K562 (cell line): ENCODE results near the gene SLC66A3. TPM values are rescaled to one million over a fixed set of nuclear protein-coding genes. Genes with fewer than 3 reads are reported as not detected.

Experiments
- ATAC-seq: fragments of 200-7000 bp; cut with Tn5 transposase; 3 replicates; pipeline ENCODE4 v1.9.1; 2020; ENCODE audit warnings: moderate library complexity
- BruUV-seq: library from RNA; stranded (reverse); fragments of 400-500 nt; replicated peaks from 2 replicates; lab custom pipeline; 2021; lab: Mats Ljungman, UMichigan
- CTCF ChIA-PET: fragments of 300-600 bp; formaldehyde crosslinking; extraction: SDS; loops from one replicate; lab custom pipeline; 2021; ENCODE audit warnings: low intra/inter-chr PET ratio; lab: Yijun Ruan, JAX
- POLR2A ChIA-PET: fragments of 300-600, 350-650 bp; sonication (Branson Sonifier 250); formaldehyde crosslinking; extraction: SDS; loops from one replicate; lab custom pipeline; 2021; ENCODE audit warnings: antibody characterized with exemption, inconsistent platforms; lab: Yijun Ruan, JAX
- DNase-seq, 4 experiments: peaks; one replicate each; pipeline versions ENCODE4 v3.0.0 to v3.0.0-alpha.2; 2011 to 2018; ENCODE audit warnings: low spot score in 3 of 4, mixed read lengths in 3 of 4; ENCODE audit errors: extremely low read depth in 1 of 4
- FAIRE-seq: peaks from 2 replicates; lab custom pipeline; 2011; peaks lifted over from hg19 to GRCh38; lab: Jason Lieb, UNC
- H2AFZ ChIP-seq: 2 replicates; pipeline ENCODE4 v1.6.0; 2011; ENCODE audit warnings: low read depth, low read length, control low read depth, inconsistent platforms
- H3K27ac ChIP-seq: fragments of 200-600 bp; 3 replicates; pipeline ENCODE4 v1.8.0; 2011; ENCODE audit warnings: low read depth, mild to moderate bottlenecking, control low read depth, inconsistent platforms, low read length, moderate library complexity, mixed read lengths; ENCODE audit errors: extremely low read depth
- H3K27me3 ChIP-seq, 2 experiments: fragments of 300-600 bp in 1 of 2; 2 replicates in 1 of 2; 3 replicates in 1 of 2; pipeline versions ENCODE4 v1.6.0 to v1.8.0; 2011; ENCODE audit warnings: inconsistent platforms in 2 of 2, low read length in 2 of 2, mild to moderate bottlenecking in 1 of 2, mixed read lengths in 1 of 2, moderate library complexity in 1 of 2; ENCODE audit not compliant: control insufficient read depth in 2 of 2, insufficient read depth in 2 of 2
- H3K36me3 ChIP-seq: fragments of 300-600 bp; 3 replicates; pipeline ENCODE4 v1.8.0; 2011; ENCODE audit warnings: mild to moderate bottlenecking, low read length, inconsistent platforms; ENCODE audit not compliant: control insufficient read depth, insufficient read depth
- H3K4me1 ChIP-seq, 2 experiments: fragments of 200-600 bp in 1 of 2; replicated peaks in 1 of 2; 2 replicates in 1 of 2; 3 replicates in 1 of 2; pipeline versions ENCODE4 v1.5.1 to v1.8.0; 2011; ENCODE audit warnings: inconsistent platforms in 2 of 2, low read length in 2 of 2, mild to moderate bottlenecking in 1 of 2, mixed read lengths in 1 of 2, moderate library complexity in 1 of 2; ENCODE audit not compliant: control insufficient read depth in 2 of 2, insufficient read depth in 2 of 2
- H3K4me2 ChIP-seq: 2 replicates; pipeline ENCODE4 v1.6.1; 2011; ENCODE audit warnings: low read length, control low read depth, inconsistent platforms, mixed read lengths; ENCODE audit not compliant: insufficient read depth
- H3K4me3 ChIP-seq: fragments of 200-600 bp; sonication (generic), shearing (Covaris generic); 2 replicates; pipeline ENCODE4 v1.5.1; 2016; ENCODE audit warnings: control low read depth, inconsistent platforms
- H3K79me2 ChIP-seq: fragments of 200-600 bp; 3 replicates; pipeline ENCODE4 v1.8.0; 2011; ENCODE audit warnings: low read length, inconsistent platforms; ENCODE audit not compliant: control insufficient read depth, insufficient read depth
- H3K9ac ChIP-seq, 2 experiments: 2 replicates each; pipeline versions ENCODE4 v1.6.0 to v1.6.1; 2011; ENCODE audit warnings: low read depth in 2 of 2, low read length in 2 of 2, control low read depth in 1 of 2, inconsistent platforms in 1 of 2, mild to moderate bottlenecking in 1 of 2, mixed read lengths in 1 of 2; ENCODE audit not compliant: insufficient read depth in 1 of 2
- H3K9me1 ChIP-seq: one replicate; pipeline ENCODE4 v1.6.0; 2011; ENCODE audit warnings: inconsistent platforms, mild to moderate bottlenecking, low read length, moderate library complexity; ENCODE audit not compliant: control insufficient read depth, insufficient read depth
- H3K9me3 ChIP-seq: replicated peaks from 2 replicates; pipeline ENCODE4 v1.5.1; 2011; ENCODE audit warnings: low read depth, low read length, inconsistent platforms; ENCODE audit not compliant: control insufficient read depth, insufficient read depth
- H4K20me1 ChIP-seq: replicated peaks from 2 replicates; pipeline ENCODE4 v1.6.1; 2011; ENCODE audit warnings: low read length, inconsistent platforms, mixed read lengths; ENCODE audit not compliant: control insufficient read depth, insufficient read depth
- ETV6 ChIP-seq, 3 experiments: fragments of 150-350 bp in 1 of 3; sonication (generic) in 1 of 3; formaldehyde crosslinking in 1 of 3; IDR thresholded peaks; 2 replicates each; pipeline versions ENCODE4 v1.6.1 to v1.8.0; 2014 to 2022; ENCODE audit warnings: borderline replicate concordance in 2 of 3, low read depth in 2 of 3, antibody characterized with exemption in 1 of 3, low read length in 1 of 3, mild to moderate bottlenecking in 1 of 3, missing genetic modification reagents in 1 of 3
- NEUROD1 ChIP-seq: fragments of 150-350 bp; IDR thresholded peaks from 2 replicates; pipeline ENCODE4 v1.6.1; 2014; ENCODE audit warnings: borderline replicate concordance, low read length, low read depth; ENCODE audit not compliant: partially characterized antibody
- RBM25 ChIP-seq: fragments of 200-400 bp; formaldehyde crosslinking; IDR thresholded peaks from 2 replicates; pipeline ENCODE4 v1.6.1; 2018; ENCODE audit warnings: low read length, low read depth, moderate library complexity; ENCODE audit not compliant: severe bottlenecking
- TEAD4 ChIP-seq, 2 experiments: sonication (generic) in 1 of 2; formaldehyde crosslinking in 1 of 2; IDR thresholded peaks; 2 replicates each; pipeline versions ENCODE4 v1.6.1 to v1.8.0; 2012 to 2022; ENCODE audit warnings: borderline replicate concordance in 1 of 2, inconsistent platforms in 1 of 2, low read length in 1 of 2, mild to moderate bottlenecking in 1 of 2, missing genetic modification reagents in 1 of 2
- WGBS: fragments of 100-300 bp; shearing (Covaris generic); methylation state at CpG from one replicate; pipeline ENCODE4 v1.1.6; 2016; ENCODE audit warnings: low coverage, mixed read lengths; ENCODE audit not compliant: insufficient coverage; ENCODE audit errors: missing lambda C conversion rate; 5-methylcytosine and 5-hydroxymethylcytosine counted together
- in situ Hi-C: fragments of 300-500 bp; cut with MboI; formaldehyde crosslinking; loops from 4 replicates; pipeline ENCODE4 v1.15.0; 2018; ENCODE audit warnings: inconsistent platforms, mixed read lengths
- intact Hi-C: fragments of 100-400 bp; cut with micrococcal nuclease; formaldehyde crosslinking; loops from 2 replicates; pipeline ENCODE4 v1.14.2; 2022
- polyA plus RNA-seq, 8 experiments: library from polyadenylated mRNA; depleted of rRNA in 4 of 8; stranded (reverse) in 5 of 8; unstranded in 3 of 8; fragments of >200 nt; fragmentation: Nextera tagmentation in 2 of 8; fragmentation: Illumina TruSeq in 1 of 8; extraction: Ambion mirVana in 2 of 8; extraction: Trizol in 1 of 8; gene quantifications; 2 replicates each; pipeline versions ENCODE4 v1.2.1 to v1.2.3, GENCODE V29; 2011 to 2014; ENCODE audit warnings: inconsistent platforms in 1 of 8, missing spikeins in 1 of 8
- total RNA-seq, 7 experiments: library from RNA; depleted of rRNA in 6 of 7; stranded (reverse); fragments of >200 nt in 6 of 7; fragmentation: Illumina TruSeq in 2 of 7; extraction: Trizol in 2 of 7; gene quantifications; 2 replicates each; pipeline versions ENCODE4 v1.2.1 to v1.2.3, GENCODE V29; 2011 to 2021; ENCODE audit warnings: low replicate concordance in 1 of 7
- TF ChIP-seq, protein P1 (sequence below): IDR thresholded peaks from 2 replicates; pipeline ENCODE4 v1.6.1; 2016; ENCODE audit warnings: missing genetic modification characterization, missing compliant biosample characterization
- TF ChIP-seq, protein P2 (sequence below): fragments of 250-450 bp; sonication (Bioruptor Pico); IDR thresholded peaks from 2 replicates; pipeline ENCODE4 v1.9.0; 2021; ENCODE audit warnings: mild to moderate bottlenecking, inconsistent platforms

Gene SLC66A3
- total and polyA plus RNA-seq, 9 of the 15 experiments (the other 6 are each of a cell fraction or from before 2014, with no cell fraction given): 2.8 to 30.0 (median 9.1) TPM

DNA sequence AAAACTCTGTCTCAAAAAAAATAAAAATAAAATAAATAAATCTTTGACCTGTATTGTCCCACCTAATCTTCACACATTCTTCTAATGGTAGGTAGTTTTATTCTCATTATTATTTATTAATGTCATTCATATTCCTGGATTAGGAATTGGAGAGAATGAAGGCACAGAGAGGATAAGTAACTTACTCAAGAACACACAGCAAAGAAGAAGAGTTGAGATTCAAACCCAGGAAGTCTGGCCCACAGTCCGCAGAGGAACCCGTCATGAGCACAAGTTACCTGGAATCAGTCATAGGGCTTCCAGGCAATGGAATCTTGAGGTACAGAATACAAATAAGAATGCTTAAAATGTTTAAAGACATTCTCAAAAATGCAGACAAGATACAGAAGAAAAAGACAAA lies 46.3 kb upstream of the SLC66A3 start:
- Histone ChIP-seq H3K79me2 (no peaks in the 10 kb centered on the region), H3K4me3 (no peak overlapping the region), H2AFZ (no peak overlapping the region)
- FAIRE-seq: no peak
- TF ChIP-seq RBM25 (peak; percentile 61), NEUROD1 (no peak)
- TF ChIP-seq, all 486 proteins: peak for 1
- H3K4me1 ChIP-seq: peaks cover 0 to 6% of the 10 kb centered on the region in 2 experiments; a peak in 2 of 5 replicates
- 0% methylated on average over 2 of the region's 2 CpGs for WGBS
- POLR2A ChIA-PET: no interaction called here
- H3K4me2 ChIP-seq: no peak overlapping the region
- DNase-seq (no peak), ATAC-seq (no peak)
- no peak overlapping the region for H3K9ac ChIP-seq
- peaks cover 22 to 37% of the 10 kb centered on the region in 2 experiments for H3K27me3 ChIP-seq
- H3K27ac ChIP-seq: no peak overlapping the region
- no peaks in the 10 kb centered on the region for H3K36me3 ChIP-seq
- CTCF ChIA-PET: no interaction called here
- no TSS peak for BruUV-seq
- no peaks in the 10 kb centered on the region for H3K9me1 ChIP-seq
- no peaks in the 10 kb centered on the region for H4K20me1 ChIP-seq
- in situ Hi-C loops (no loop called here), intact Hi-C loops (no loop called here)
- H3K9me3 ChIP-seq: no peaks in the 10 kb centered on the region; the same call in 1 of the 2 replicates

DNA sequence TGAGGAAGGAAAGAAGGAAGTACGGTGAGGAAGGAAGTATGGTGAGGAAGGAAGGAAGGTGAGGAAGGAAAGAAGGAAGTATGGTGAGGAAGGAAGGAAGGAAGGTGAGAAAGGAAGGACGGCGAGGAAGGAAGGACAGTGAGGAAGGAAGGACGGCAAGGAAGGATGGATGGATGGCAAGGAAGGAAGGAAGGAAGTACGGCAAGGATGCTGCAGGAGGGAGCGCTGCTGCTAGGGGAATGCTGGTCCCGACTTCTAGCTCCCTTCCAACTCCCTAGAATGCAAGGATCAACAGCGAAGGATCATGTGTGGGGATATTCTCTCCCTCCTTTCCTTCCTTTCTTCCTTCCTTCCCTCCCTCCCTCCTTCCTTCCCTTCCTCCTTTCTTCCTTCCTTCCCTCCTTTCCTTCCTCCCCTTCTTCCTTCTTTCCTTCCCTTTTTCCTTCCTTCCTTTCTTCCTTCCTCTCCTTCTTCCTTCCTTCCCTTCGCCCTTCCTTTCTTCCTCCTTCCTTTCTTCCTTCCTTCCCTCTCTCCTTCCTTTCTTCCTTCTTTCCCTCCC lies 42.3 kb upstream of the SLC66A3 start:
- Histone ChIP-seq H3K79me2 (no peaks in the 10 kb centered on the region), H3K4me1 (no peaks in the 10 kb centered on the region; a peak in 1 of 5 replicates), H3K36me3 (no peaks in the 10 kb centered on the region), H3K9me1 (no peaks in the 10 kb centered on the region), H2AFZ (no peak overlapping the region), H3K27ac (no peak overlapping the region), H4K20me1 (no peaks in the 10 kb centered on the region), H3K4me2 (no peak overlapping the region), H3K9ac (no peak overlapping the region), H3K4me3 (no peak overlapping the region), H3K9me3 (no peaks in the 10 kb centered on the region; the same call in 1 of the 2 replicates), H3K27me3 (peaks cover 5 to 25% of the 10 kb centered on the region in 2 experiments; a peak in 4 of 5 replicates)
- intact Hi-C loops: no loop called here
- in situ Hi-C loops: no loop called here
- FAIRE-seq (no peak), ATAC-seq (no peak), DNase-seq (no peak)
- CTCF ChIA-PET: no interaction called here
- no peak for TF ChIP-seq TEAD4 (IDR thresholded peaks at IDR 0.05; ENCODE audit: low read length)
- no peak for TF ChIP-seq TEAD4 (CRISPR knock-in tag; IDR thresholded peaks at IDR 0.05; ENCODE audit: borderline replicate concordance)
- TF ChIP-seq, protein P1, sequence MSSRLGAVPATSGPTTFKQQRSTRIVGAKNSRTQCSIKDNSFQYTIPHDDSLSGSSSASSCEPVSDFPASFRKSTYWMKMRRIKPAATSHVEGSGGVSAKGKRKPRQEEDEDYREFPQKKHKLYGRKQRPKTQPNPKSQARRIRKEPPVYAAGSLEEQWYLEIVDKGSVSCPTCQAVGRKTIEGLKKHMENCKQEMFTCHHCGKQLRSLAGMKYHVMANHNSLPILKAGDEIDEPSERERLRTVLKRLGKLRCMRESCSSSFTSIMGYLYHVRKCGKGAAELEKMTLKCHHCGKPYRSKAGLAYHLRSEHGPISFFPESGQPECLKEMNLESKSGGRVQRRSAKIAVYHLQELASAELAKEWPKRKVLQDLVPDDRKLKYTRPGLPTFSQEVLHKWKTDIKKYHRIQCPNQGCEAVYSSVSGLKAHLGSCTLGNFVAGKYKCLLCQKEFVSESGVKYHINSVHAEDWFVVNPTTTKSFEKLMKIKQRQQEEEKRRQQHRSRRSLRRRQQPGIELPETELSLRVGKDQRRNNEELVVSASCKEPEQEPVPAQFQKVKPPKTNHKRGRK (tag): peak; percentile 78; the same call in 1 of the 2 replicates
- TF ChIP-seq, protein P2, sequence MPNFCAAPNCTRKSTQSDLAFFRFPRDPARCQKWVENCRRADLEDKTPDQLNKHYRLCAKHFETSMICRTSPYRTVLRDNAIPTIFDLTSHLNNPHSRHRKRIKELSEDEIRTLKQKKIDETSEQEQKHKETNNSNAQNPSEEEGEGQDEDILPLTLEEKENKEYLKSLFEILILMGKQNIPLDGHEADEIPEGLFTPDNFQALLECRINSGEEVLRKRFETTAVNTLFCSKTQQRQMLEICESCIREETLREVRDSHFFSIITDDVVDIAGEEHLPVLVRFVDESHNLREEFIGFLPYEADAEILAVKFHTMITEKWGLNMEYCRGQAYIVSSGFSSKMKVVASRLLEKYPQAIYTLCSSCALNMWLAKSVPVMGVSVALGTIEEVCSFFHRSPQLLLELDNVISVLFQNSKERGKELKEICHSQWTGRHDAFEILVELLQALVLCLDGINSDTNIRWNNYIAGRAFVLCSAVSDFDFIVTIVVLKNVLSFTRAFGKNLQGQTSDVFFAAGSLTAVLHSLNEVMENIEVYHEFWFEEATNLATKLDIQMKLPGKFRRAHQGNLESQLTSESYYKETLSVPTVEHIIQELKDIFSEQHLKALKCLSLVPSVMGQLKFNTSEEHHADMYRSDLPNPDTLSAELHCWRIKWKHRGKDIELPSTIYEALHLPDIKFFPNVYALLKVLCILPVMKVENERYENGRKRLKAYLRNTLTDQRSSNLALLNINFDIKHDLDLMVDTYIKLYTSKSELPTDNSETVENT: no peak
- TF ChIP-seq ETV6 (IDR thresholded peaks at IDR 0.05; ENCODE audit: borderline replicate concordance in 1 of 2, low read depth in 2 of 2, low read length in 1 of 2): peak in 1 of 2 experiments; percentile 79; a peak in 1 of 4 replicates
- TF ChIP-seq ETV6 (CRISPR knock-in tag; IDR thresholded peaks at IDR 0.05; ENCODE audit: borderline replicate concordance): no peak
- no TSS peak for BruUV-seq
- WGBS: 4% methylated on average over 5 of the region's 9 CpGs
- POLR2A ChIA-PET: no interaction called here
